ENCODE results near the gene SPEN.

Gene SPEN

DNA sequence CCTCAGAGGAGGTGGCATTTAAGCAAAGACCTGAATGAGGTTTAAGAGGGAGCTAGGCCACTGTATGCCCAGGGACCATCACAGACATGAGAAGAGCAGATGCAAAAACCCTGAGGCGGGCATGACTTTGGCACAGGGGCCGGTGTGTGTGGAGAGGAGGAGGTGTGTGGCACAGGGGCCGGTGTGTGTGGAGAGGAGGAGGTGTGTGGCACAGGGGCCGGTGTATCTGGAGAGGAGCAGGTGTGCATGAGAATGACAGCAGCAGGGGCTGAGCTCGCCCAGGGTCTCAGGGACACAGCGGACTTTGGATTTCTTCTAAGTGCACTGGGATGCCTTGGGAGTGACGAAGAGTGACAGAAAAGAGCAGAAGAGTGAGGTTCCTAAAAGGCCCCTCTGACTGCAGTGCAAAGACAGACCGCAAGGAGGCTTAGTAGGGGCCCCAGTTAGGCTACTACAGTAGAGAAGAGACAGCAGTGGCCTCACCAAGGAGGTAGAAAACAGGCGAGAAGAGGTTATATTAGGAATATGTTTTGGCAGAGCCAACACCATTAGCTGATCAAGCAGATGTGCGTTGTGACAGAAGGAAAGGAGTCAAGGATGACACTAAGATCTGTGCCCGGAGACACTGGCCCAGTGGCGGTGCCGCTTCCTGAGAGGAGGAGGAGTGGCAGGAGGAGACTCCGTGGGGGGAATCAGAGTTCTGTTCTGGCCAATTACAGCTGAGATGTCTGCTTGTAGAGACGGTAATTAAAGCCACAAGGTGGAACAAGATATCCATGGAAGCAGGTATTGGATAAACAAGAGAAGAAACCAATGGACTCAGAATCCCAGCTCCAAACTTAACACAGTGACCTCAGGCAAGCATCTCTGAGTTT, 110.0 kb downstream of the SPEN start:
- peak; percentile 72 for DNase-seq
- H3K23ac ChIP-seq (ENCODE audit: low read length), result no peak overlapping the region

DNA sequence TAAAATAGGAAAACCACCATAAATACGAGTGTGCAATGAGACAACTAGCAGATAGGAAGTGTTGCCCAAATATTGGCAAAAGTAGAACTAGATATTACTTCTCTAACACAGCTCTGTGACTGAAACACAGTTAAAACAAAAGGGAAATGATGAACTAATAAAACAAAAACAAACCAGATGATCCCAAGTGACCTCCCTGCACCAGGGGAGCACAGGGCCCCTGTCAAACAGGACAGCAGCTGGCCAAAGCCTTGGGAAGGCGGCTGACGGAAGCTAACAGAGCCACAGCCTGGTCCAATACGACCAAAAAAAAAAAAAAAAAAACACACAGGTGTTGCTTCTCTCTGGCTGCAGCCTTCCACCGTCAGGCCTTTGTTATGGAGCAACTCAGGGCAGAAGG, 110.6 kb downstream of the SPEN start:
- Histone ChIP-seq H3K27ac (ENCODE audit: low read depth, low read length) (no peak overlapping the region), H3K4me1 (ENCODE audit: control insufficient read depth, low read depth, low read length) (peaks cover 7% of the 10 kb centered on the region), H3K56ac (ENCODE audit: low read length) (no peak overlapping the region), H2BK15ac (replicated peaks; ENCODE audit: low read depth) (no peak overlapping the region), H3K36me3 (ENCODE audit: control insufficient read depth, insufficient read depth, low read length) (no peaks in the 10 kb centered on the region), H3K9ac (ENCODE audit: low read length) (no peak overlapping the region), H3K4me2 (ENCODE audit: low read length) (no peak overlapping the region), H3K79me2 (ENCODE audit: control insufficient read depth, insufficient read depth, low read length) (no peaks in the 10 kb centered on the region), H3K4me3 (ENCODE audit: low read length) (no peak overlapping the region), H4K5ac (ENCODE audit: low read length) (no peak overlapping the region), H4K8ac (ENCODE audit: low read depth, low read length) (no peak overlapping the region), H3K18ac (ENCODE audit: low read length) (no peak overlapping the region), H3K27me3 (ENCODE audit: insufficient read depth, low read length, poor library complexity) (no peaks in the 10 kb centered on the region), H3K79me1 (ENCODE audit: low read length) (peaks cover 9% of the 10 kb centered on the region), H2AK5ac (ENCODE audit: low read length) (no peak overlapping the region), H3K23ac (ENCODE audit: low read length) (no peak overlapping the region), H2BK120ac (ENCODE audit: low read depth, low read length) (no peak overlapping the region), H2BK5ac (ENCODE audit: low read length) (no peak overlapping the region), H3K4ac (ENCODE audit: low read depth, low read length) (no peak overlapping the region)
- no peak for DNase-seq
- no CpG with 5 or more reads among the region's 5 CpGs for WGBS (ENCODE audit: extremely low coverage, insufficient coverage, low lambda C conversion rate)

More for the DNA sequence above, 110.0 kb downstream of the SPEN start:
- Histone ChIP-seq H3K4me2 (ENCODE audit: low read length) (no peak overlapping the region), H2BK120ac (ENCODE audit: low read depth, low read length) (no peak overlapping the region), H3K27me3 (ENCODE audit: insufficient read depth, low read length, poor library complexity) (no peaks in the 10 kb centered on the region), H3K27ac (ENCODE audit: low read depth, low read length) (no peak overlapping the region), H3K79me2 (ENCODE audit: control insufficient read depth, insufficient read depth, low read length) (no peaks in the 10 kb centered on the region), H3K4ac (ENCODE audit: low read depth, low read length) (no peak overlapping the region), H3K4me1 (ENCODE audit: control insufficient read depth, low read depth, low read length) (peaks cover 7% of the 10 kb centered on the region), H3K79me1 (ENCODE audit: low read length) (peaks cover 12% of the 10 kb centered on the region), H3K9ac (ENCODE audit: low read length) (peak overlapping the region; percentile 24), H4K8ac (ENCODE audit: low read depth, low read length) (no peak overlapping the region), H3K36me3 (ENCODE audit: control insufficient read depth, insufficient read depth, low read length) (no peaks in the 10 kb centered on the region), H3K4me3 (ENCODE audit: low read length) (no peak overlapping the region), H4K5ac (ENCODE audit: low read length) (no peak overlapping the region), H2AK5ac (ENCODE audit: low read length) (no peak overlapping the region), H3K18ac (ENCODE audit: low read length) (no peak overlapping the region), H2BK15ac (replicated peaks; ENCODE audit: low read depth) (no peak overlapping the region), H2BK5ac (ENCODE audit: low read length) (no peak overlapping the region), H3K56ac (ENCODE audit: low read length) (no peak overlapping the region)
- WGBS (ENCODE audit: extremely low coverage, insufficient coverage, low lambda C conversion rate), result no CpG with 5 or more reads among the region's 15 CpGs

DNA sequence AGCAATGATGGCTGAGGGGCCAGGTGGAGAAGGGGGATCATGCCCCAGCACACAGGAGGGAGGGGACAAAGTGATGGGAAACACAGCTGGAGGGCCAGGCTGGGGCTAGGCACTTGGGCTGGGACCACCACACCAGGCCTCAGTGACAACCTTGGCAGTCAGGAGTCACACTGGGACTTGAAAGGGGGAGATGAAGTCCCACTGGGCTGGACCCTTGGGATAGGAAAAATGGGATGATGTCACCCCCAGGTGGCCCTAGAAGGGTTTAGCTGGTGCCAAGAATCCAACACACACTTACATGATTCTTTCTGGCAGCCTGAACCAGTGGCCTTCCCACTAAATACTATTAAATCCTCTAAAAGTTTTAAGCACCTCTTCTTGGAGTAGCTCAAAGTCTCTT, 111.3 kb downstream of the SPEN start:
- H4K8ac ChIP-seq (ENCODE audit: low read depth, low read length), result no peak overlapping the region

DNA sequence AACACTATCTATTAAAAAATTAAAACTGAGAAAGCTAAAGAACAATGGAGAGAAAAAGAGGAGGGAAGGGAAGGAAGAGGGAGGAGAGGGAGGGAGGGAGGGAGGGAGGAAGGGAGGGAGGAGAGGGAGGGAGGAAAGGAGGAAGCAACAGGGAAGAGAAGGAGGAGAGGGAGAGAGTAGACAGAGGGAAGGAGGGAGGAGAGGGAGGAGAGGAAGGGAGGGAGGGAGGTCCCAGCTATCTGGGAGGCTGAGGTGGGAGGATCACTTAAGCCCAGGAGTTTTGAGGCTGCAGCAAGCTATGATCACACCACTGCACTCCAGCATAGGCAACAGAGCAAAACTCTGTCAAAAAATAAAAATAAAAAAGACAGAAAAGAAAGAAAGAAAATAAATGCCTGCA, 111.9 kb downstream of the SPEN start:
- H2BK120ac ChIP-seq (ENCODE audit: low read depth, low read length), result no peak overlapping the region
- no peak overlapping the region for H3K9ac ChIP-seq (ENCODE audit: low read length)
- H3K4ac ChIP-seq (ENCODE audit: low read depth, low read length), result no peak overlapping the region
- no peak overlapping the region for H3K56ac ChIP-seq (ENCODE audit: low read length)
- H2BK15ac ChIP-seq (replicated peaks; ENCODE audit: low read depth), result no peak overlapping the region
- no peaks in the 10 kb centered on the region for H3K79me2 ChIP-seq (ENCODE audit: control insufficient read depth, insufficient read depth, low read length)
- H3K4me1 ChIP-seq (ENCODE audit: control insufficient read depth, low read depth, low read length), result peaks cover 2% of the 10 kb centered on the region
- H3K4me2 ChIP-seq (ENCODE audit: low read length), result no peak overlapping the region
- H3K18ac ChIP-seq (ENCODE audit: low read length), result no peak overlapping the region
- H3K79me1 ChIP-seq (ENCODE audit: low read length), result peaks cover 8% of the 10 kb centered on the region
- no peaks in the 10 kb centered on the region for H3K27me3 ChIP-seq (ENCODE audit: insufficient read depth, low read length, poor library complexity)
- H3K23ac ChIP-seq (ENCODE audit: low read length), result no peak overlapping the region
- H2BK5ac ChIP-seq (ENCODE audit: low read length), result no peak overlapping the region
- no peak overlapping the region for H3K27ac ChIP-seq (ENCODE audit: low read depth, low read length)
- H2AK5ac ChIP-seq (ENCODE audit: low read length), result no peak overlapping the region
- H3K4me3 ChIP-seq (ENCODE audit: low read length), result no peak overlapping the region
- DNase-seq, result no peak
- no peak overlapping the region for H4K8ac ChIP-seq (ENCODE audit: low read depth, low read length)
- no peaks in the 10 kb centered on the region for H3K36me3 ChIP-seq (ENCODE audit: control insufficient read depth, insufficient read depth, low read length)
- no peak overlapping the region for H4K5ac ChIP-seq (ENCODE audit: low read length)

More for the DNA sequence above, 111.3 kb downstream of the SPEN start:
- Histone ChIP-seq H3K56ac (ENCODE audit: low read length) (no peak overlapping the region), H3K36me3 (ENCODE audit: control insufficient read depth, insufficient read depth, low read length) (no peaks in the 10 kb centered on the region), H2BK15ac (replicated peaks; ENCODE audit: low read depth) (no peak overlapping the region), H3K79me2 (ENCODE audit: control insufficient read depth, insufficient read depth, low read length) (no peaks in the 10 kb centered on the region), H3K4me1 (ENCODE audit: control insufficient read depth, low read depth, low read length) (peaks cover 5% of the 10 kb centered on the region), H2BK120ac (ENCODE audit: low read depth, low read length) (no peak overlapping the region), H3K9ac (ENCODE audit: low read length) (no peak overlapping the region), H3K23ac (ENCODE audit: low read length) (no peak overlapping the region), H2AK5ac (ENCODE audit: low read length) (no peak overlapping the region), H4K5ac (ENCODE audit: low read length) (no peak overlapping the region), H3K4me3 (ENCODE audit: low read length) (no peak overlapping the region), H3K4ac (ENCODE audit: low read depth, low read length) (no peak overlapping the region), H3K79me1 (ENCODE audit: low read length) (peaks cover 7% of the 10 kb centered on the region), H3K18ac (ENCODE audit: low read length) (no peak overlapping the region), H3K4me2 (ENCODE audit: low read length) (no peak overlapping the region), H3K27ac (ENCODE audit: low read depth, low read length) (no peak overlapping the region), H3K27me3 (ENCODE audit: insufficient read depth, low read length, poor library complexity) (no peaks in the 10 kb centered on the region), H2BK5ac (ENCODE audit: low read length) (no peak overlapping the region)
- DNase-seq, result no peak

DNA sequence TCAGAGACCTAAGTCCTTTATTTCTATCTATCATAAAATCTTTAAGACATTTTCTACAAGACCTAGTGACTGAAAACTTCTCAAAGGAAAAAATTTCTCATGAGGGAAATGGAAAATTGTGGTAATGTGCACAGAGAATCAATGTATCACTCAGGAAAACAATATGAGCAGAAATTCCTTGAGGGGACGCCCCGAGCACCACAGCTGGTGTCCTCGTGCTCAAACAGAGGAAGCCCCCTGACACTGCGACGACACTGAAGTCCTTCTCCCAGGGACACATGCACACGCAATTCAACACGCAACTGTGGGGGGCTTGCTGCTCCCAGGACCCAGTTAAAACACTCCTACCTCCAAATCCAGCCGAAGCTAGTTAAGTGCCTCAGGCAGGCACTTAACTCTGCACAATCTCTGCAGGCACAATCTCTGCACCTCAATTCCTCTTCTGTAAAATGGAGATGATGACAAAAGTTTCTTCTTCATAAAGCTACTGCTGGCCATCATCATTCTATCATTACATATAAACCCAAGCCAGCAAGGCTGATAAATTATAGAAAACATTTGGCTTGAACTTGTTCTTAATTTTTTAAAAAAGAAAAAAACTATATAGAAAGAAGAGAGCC, 112.4 kb downstream of the SPEN start:
- Histone ChIP-seq H4K8ac (ENCODE audit: low read depth, low read length) (no peak overlapping the region), H3K23ac (ENCODE audit: low read length) (no peak overlapping the region), H2BK120ac (ENCODE audit: low read depth, low read length) (no peak overlapping the region), H2BK15ac (replicated peaks; ENCODE audit: low read depth) (no peak overlapping the region), H3K27ac (ENCODE audit: low read depth, low read length) (no peak overlapping the region), H2AK5ac (ENCODE audit: low read length) (no peak overlapping the region), H3K4me1 (ENCODE audit: control insufficient read depth, low read depth, low read length) (peaks cover 2% of the 10 kb centered on the region), H3K79me2 (ENCODE audit: control insufficient read depth, insufficient read depth, low read length) (no peaks in the 10 kb centered on the region), H3K27me3 (ENCODE audit: insufficient read depth, low read length, poor library complexity) (no peaks in the 10 kb centered on the region), H3K4ac (ENCODE audit: low read depth, low read length) (no peak overlapping the region), H3K4me2 (ENCODE audit: low read length) (no peak overlapping the region), H3K18ac (ENCODE audit: low read length) (no peak overlapping the region), H3K4me3 (ENCODE audit: low read length) (no peak overlapping the region), H3K36me3 (ENCODE audit: control insufficient read depth, insufficient read depth, low read length) (no peaks in the 10 kb centered on the region), H4K5ac (ENCODE audit: low read length) (no peak overlapping the region), H3K79me1 (ENCODE audit: low read length) (peaks cover 8% of the 10 kb centered on the region), H3K56ac (ENCODE audit: low read length) (no peak overlapping the region), H2BK5ac (ENCODE audit: low read length) (no peak overlapping the region), H3K9ac (ENCODE audit: low read length) (no peak overlapping the region)
- WGBS (ENCODE audit: extremely low coverage, insufficient coverage, low lambda C conversion rate), result no CpG with 5 or more reads among the region's 8 CpGs
- no peak for DNase-seq
